Peyer's patch (tissue), 4 donors: ENCODE measurements around the gene DUSP19. TPM values are rescaled to one million over a fixed set of nuclear protein-coding genes. Genes with fewer than 3 reads are reported as not detected.
"Not testable (repeated sequence)": the region's sequence is repeated elsewhere in the genome, so short reads cannot be mapped to it uniquely, and the experiment has no call there.

Experiments
- DNase-seq, 3 donors: peaks; one replicate each; pipeline ENCODE4 v3.0.0-alpha.2; 2017 to 2019
- H3K27ac ChIP-seq, 4 donors: fragments of 200-600 bp; sonication (generic); one replicate each; pipeline ENCODE4 v1.5.1; 2016 to 2019
- H3K27me3 ChIP-seq, 2 donors: fragments of 200-600 bp; sonication (generic); one replicate each; pipeline ENCODE4 v1.5.1; 2019
- H3K36me3 ChIP-seq, 3 donors: fragments of 200-600 bp; sonication (generic); one replicate each; pipeline ENCODE4 v1.5.1; 2016 to 2019
- H3K4me1 ChIP-seq, 4 donors: fragments of 200-600 bp; sonication (generic); one replicate each; pipeline ENCODE4 v1.5.1; 2016 to 2019
- H3K4me3 ChIP-seq, 4 donors: fragments of 200-600 bp; sonication (generic); 1 replicate in 3 of 4; 2 replicates in 1 of 4; pipeline ENCODE4 v1.5.1; 2016 to 2019; ENCODE audit warnings: mild to moderate bottlenecking in 1 of 4
- H3K9me3 ChIP-seq, 4 donors: fragments of 200-600 bp; sonication (generic); one replicate each; pipeline ENCODE4 v1.5.1; 2016 to 2019; ENCODE audit warnings: mild to moderate bottlenecking in 1 of 4
- POLR2A ChIP-seq, 2 donors: fragments of 450-650 bp; IDR thresholded peaks; one replicate each; pipeline ENCODE4 v1.5.1; 2017; ENCODE audit warnings: antibody characterized with exemption in 2 of 2, mild to moderate bottlenecking in 2 of 2, moderate library complexity in 2 of 2
- total RNA-seq, 4 donors: library from RNA; depleted of rRNA; stranded (reverse); fragments of >200 nt; gene quantifications; one replicate each; pipeline ENCODE4 v1.1.0, GENCODE V29; 2016
- TF ChIP-seq, protein P1 (sequence below), 6 experiments: fragments of 450-650 bp in 4 of 6; fragments of 200-600 bp in 2 of 6; sonication (generic) in 1 of 6; IDR thresholded peaks; one replicate each; pipeline ENCODE4 v1.5.1; 2017 to 2019; ENCODE audit warnings: antibody characterized with exemption in 6 of 6, mild to moderate bottlenecking in 3 of 6, moderate library complexity in 1 of 6

The DUSP19 gene
- total RNA-seq, 4 donors from 2014 or later, result 0.28 to 2.5 (median 1.7) TPM

DNA sequence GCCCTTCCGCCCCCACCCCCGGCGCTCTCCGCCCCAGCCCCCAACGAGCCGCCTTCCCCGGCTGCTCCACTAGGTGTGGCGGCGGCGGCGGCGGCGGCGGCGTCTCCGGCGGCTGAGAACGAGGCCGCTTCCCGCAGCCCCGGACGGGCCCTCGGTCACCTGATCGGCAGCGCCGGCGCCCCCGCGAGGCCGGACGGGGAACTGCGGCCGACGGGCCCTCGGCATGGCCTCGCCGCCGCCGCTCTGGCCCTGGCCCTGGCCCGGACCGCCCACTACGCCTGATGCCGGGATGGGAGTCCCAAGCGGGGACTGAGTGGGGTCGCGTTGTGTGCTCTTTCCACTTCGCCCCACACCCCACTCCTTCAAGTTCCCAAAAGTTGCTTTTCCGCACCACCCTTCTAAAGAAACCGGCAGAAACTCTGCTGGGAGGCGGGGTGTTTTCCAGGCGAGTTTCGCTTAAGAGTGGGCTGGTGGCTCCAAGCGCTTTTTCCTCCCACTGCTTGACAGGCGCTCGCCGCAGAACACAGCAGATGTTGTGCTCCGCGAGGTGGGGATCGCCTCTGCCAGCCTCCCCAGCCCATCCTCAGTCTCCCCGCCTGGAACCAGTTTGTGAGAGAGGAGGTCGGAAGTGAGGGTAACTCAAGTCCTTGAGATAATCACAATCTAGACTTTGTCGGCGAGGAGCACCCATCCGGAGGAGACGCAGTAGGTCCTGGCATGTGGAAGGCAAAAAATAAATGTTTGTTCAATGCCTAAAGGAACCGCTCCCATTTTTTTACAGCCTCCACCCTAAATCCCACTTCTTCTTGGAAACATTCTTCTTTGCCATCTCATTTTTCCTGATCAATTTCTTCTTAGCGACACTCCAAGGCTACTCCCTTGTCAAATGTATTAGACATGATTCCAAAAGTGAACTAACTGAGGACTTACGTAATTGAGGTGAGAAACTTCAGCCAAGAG is 39.9 kb upstream of the DUSP19 start, which contains the start of gene NCKAP1:
Gene NCKAP1 (minus strand): TSS at position 117 of the 960 bp plus-strand sequence. CDS start 358 bp downstream, outside the sequence.
- Histone ChIP-seq H3K27me3 (no peaks in the 10 kb centered on the region), H3K27ac (peak within 1 kb of the TSS; percentile 79 to 99 (median 92)), H3K9me3 (peaks cover 0 to 6% (median 0%) of the 10 kb centered on the region in 4 donors), H3K4me3 (peak within 1 kb of the TSS; percentile 59 to 92 (median 69)), H3K4me1 (peaks cover 0 to 28% (median 12%) of the 10 kb centered on the region in 4 donors), H3K36me3 (no peaks in the 10 kb centered on the region)
- TF ChIP-seq POLR2A (IDR thresholded peaks at IDR 0.05), result no peak
- TF ChIP-seq, protein P1, sequence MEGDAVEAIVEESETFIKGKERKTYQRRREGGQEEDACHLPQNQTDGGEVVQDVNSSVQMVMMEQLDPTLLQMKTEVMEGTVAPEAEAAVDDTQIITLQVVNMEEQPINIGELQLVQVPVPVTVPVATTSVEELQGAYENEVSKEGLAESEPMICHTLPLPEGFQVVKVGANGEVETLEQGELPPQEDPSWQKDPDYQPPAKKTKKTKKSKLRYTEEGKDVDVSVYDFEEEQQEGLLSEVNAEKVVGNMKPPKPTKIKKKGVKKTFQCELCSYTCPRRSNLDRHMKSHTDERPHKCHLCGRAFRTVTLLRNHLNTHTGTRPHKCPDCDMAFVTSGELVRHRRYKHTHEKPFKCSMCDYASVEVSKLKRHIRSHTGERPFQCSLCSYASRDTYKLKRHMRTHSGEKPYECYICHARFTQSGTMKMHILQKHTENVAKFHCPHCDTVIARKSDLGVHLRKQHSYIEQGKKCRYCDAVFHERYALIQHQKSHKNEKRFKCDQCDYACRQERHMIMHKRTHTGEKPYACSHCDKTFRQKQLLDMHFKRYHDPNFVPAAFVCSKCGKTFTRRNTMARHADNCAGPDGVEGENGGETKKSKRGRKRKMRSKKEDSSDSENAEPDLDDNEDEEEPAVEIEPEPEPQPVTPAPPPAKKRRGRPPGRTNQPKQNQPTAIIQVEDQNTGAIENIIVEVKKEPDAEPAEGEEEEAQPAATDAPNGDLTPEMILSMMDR (IDR thresholded peaks at IDR 0.05), result peak; percentile 78 to 99 (median 91)
- peak; percentile 62 to 95 (median 94) for DNase-seq

DNA sequence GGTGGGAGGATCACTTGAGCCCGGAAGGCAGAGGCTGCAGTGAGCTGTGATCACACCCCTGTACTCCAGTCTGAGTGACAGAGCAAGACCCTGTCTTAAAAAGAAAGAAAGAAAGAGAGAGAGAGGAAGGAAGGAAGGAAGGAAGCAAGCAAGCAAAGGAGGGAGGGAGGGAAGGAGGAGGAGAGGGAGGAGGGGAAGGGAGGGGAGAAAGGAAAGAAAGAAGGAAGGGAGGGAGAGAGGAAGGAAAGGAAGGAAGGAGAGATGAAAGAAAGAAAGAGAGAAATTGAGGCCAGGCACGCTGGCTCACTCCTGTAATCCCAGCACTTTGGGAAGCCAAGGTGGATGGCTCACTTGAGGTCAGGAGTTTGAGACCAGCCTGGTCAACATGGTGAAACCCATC is 37.9 kb upstream of the DUSP19 start:
- no peak overlapping the region for H3K4me3 ChIP-seq
- H3K36me3 ChIP-seq, result no peaks in the 10 kb centered on the region
- TF ChIP-seq POLR2A (IDR thresholded peaks at IDR 0.05), result no peak
- TF ChIP-seq, protein P1 (IDR thresholded peaks at IDR 0.05), result no peak
- no peak overlapping the region for H3K27ac ChIP-seq
- peaks cover 0 to 20% (median 10%) of the 10 kb centered on the region in 4 donors for H3K4me1 ChIP-seq
- no peak for DNase-seq
- no peaks in the 10 kb centered on the region for H3K27me3 ChIP-seq
- peaks cover 0 to 6% (median 0%) of the 10 kb centered on the region in 4 donors for H3K9me3 ChIP-seq

DNA sequence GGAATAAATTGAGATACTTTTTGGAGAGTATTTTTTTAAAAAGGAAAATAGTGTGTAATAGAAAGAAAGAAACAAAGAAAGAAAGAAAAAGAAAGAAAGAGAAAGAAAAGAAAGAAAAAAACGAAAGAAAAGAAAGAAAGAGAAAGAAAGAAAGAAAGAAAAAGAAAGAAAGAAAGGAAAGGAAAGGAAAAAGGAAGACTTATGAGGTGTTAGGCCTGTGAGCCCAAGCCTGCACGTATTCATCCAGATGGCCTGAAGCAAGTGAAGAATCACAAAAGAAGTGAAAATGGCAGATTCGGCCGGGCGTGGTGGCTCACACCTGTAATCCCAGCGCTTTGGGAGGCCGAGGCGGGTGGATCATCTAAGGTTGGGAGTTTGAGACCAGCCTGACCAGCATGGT is 35.0 kb upstream of the DUSP19 start:
- H3K4me1 ChIP-seq, H3K36me3 ChIP-seq, H3K9me3 ChIP-seq, H3K27me3 ChIP-seq, H3K4me3 ChIP-seq, DNase-seq, H3K27ac ChIP-seq: not testable (repeated sequence)

DNA sequence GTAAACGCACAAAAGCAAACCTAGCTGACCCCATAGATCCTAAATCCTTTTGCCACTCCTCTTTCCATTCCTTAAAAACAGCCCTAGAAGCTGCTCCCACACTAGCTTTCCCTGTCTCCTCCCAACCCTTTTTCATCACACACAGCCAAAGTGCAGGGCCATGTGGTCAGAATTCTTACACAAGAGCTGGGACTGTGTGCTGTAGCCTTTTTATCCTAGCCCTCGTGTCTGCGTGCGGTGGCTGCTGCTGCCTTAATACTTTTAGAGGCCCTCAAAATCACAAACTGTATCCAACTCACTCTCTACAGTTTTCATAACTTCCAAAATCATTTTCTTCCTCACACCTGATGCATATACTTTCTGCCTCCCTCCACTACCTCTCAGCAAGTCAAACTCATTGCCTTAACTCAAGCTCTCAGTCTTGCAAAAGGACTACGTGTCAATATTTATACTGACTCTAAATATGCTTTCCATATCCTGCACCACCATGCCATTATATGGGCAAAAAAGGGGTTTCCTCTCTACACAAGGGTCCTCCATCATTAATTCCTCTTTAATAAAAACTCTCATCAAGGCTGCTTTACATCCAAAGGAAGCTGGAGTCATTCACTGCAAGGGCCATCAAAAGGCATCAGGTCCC is 30.9 kb upstream of the DUSP19 start:
- not testable (repeated sequence) for H3K27ac ChIP-seq, H3K27me3 ChIP-seq, DNase-seq, H3K36me3 ChIP-seq, H3K9me3 ChIP-seq, H3K4me1 ChIP-seq, H3K4me3 ChIP-seq

DNA sequence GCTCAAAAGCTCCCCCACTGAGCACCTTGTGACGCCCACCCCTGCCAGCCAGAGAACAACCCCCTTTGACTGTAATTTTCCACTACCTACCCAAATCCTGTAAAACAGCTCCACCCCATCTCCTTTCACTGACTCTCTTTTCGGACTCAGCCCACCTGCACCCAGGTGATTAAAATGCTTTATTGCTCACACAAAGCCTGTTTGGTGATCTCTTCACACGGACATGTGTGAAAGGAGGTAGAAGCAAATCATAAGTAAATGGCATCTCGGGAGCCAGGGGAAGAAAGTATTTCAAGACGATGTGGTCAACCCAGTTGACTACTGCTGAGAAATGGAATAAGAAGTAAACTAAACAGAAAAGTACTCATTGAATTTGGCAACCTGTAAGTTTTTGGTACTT is 29.1 kb upstream of the DUSP19 start:
- no peak for TF ChIP-seq POLR2A (IDR thresholded peaks at IDR 0.05)
- TF ChIP-seq, protein P1 (IDR thresholded peaks at IDR 0.05), result no peak
- no peaks in the 10 kb centered on the region for H3K36me3 ChIP-seq

DNA sequence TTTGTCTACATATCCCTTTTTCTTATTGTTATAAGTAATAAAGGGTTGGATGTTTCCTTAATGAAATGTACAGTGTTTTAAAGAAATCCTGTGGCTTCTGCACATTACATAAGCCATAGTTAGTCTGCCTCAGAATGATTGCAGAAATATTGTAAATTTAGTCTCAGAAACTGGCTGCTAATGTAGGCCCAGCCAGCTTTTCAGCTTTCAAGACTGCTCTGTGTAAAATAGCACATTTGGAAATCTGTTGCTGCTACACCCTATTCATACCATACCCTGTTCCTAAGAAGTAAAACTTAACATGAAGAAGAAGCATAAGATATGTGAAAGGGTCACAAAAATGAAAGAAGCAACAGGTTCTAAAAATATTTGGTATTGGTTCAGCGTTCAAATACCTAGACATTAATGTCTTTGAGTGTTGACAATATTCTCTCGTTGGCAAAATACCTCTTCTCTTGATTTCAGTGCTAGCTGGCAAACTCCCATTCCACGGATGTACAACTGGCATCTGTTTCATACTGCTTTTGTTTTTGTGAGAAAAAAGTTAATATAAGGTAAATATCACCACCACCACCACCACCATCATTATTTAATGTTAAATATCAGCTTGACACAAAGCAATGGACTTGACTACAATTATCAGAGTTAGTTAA is 21.1 kb upstream of the DUSP19 start:
- no peak for TF ChIP-seq POLR2A (IDR thresholded peaks at IDR 0.05)
- TF ChIP-seq, protein P1 (IDR thresholded peaks at IDR 0.05), result no peak
- peak overlapping the region in 3 of 4 donors; percentile 9 to 50 (median 30) for H3K27ac ChIP-seq

More for the DNA sequence above, 29.1 kb upstream of the DUSP19 start:
- H3K4me3 ChIP-seq, result no peak overlapping the region
- no peak overlapping the region for H3K27ac ChIP-seq
- no peaks in the 10 kb centered on the region for H3K4me1 ChIP-seq
- no peaks in the 10 kb centered on the region for H3K27me3 ChIP-seq
- H3K9me3 ChIP-seq, result peaks cover 0 to 6% (median 0%) of the 10 kb centered on the region in 4 donors
- DNase-seq, result no peak

More for the DNA sequence above, 21.1 kb upstream of the DUSP19 start:
- H3K4me3 ChIP-seq, result no peak overlapping the region
- no peaks in the 10 kb centered on the region for H3K27me3 ChIP-seq
- H3K9me3 ChIP-seq, result no peaks in the 10 kb centered on the region
- DNase-seq, result no peak
- no peaks in the 10 kb centered on the region for H3K36me3 ChIP-seq
- H3K4me1 ChIP-seq, result peaks cover 0 to 14% (median 0%) of the 10 kb centered on the region in 4 donors
